Smooth muscle cell (in vitro differentiated cells): ENCODE measurements around the gene DSP. TPM values are rescaled to one million over a fixed set of nuclear protein-coding genes. Genes with fewer than 3 reads are reported as not detected.

Experiments
- DNase-seq: peaks from one replicate; lab custom pipeline; 2025; ENCODE audit not compliant: unreplicated experiment; lab: John Stamatoyannopoulos, UW
- H2AFZ ChIP-seq: fragments of 200-600 bp; sonication (generic); 2 replicates; pipeline ENCODE4 v1.6.0; 2016; ENCODE audit warnings: antibody characterized with exemption, low read depth, mild to moderate bottlenecking
- H3F3A ChIP-seq: fragments of 200-600 bp; sonication (generic); 2 replicates; pipeline ENCODE4 v1.6.0; 2017; ENCODE audit warnings: antibody characterized with exemption, low read depth
- H3K27ac ChIP-seq: fragments of 200-600 bp; sonication (generic); 2 replicates; pipeline ENCODE4 v1.5.1; 2016; ENCODE audit warnings: low read depth, mild to moderate bottlenecking
- H3K27me3 ChIP-seq: fragments of 200-600 bp; sonication (generic); 2 replicates; pipeline ENCODE4 v1.6.1; 2016; ENCODE audit warnings: low read depth, mild to moderate bottlenecking
- H3K36me3 ChIP-seq: fragments of 200-600 bp; sonication (generic); 2 replicates; pipeline ENCODE4 v1.5.1; 2016; ENCODE audit warnings: low read depth
- H3K4me1 ChIP-seq: fragments of 200-600 bp; sonication (generic); 2 replicates; pipeline ENCODE4 v1.5.1; 2016; ENCODE audit warnings: low read depth
- H3K4me2 ChIP-seq: fragments of 200-600 bp; sonication (generic); 2 replicates; pipeline ENCODE4 v1.6.0; 2016; ENCODE audit warnings: mild to moderate bottlenecking
- H3K4me3 ChIP-seq: fragments of 200-600 bp; sonication (generic); 2 replicates; pipeline ENCODE4 v1.5.1; 2016; ENCODE audit warnings: mild to moderate bottlenecking
- H3K79me2 ChIP-seq: fragments of 200-600 bp; sonication (generic); 2 replicates; pipeline ENCODE4 v1.6.0; 2016; ENCODE audit warnings: low read depth, mild to moderate bottlenecking
- H3K9ac ChIP-seq: fragments of 200-600 bp; sonication (generic); 2 replicates; pipeline ENCODE4 v1.6.0; 2016; ENCODE audit warnings: low read depth
- H3K9me3 ChIP-seq: fragments of 200-600 bp; sonication (generic); replicated peaks from 2 replicates; pipeline ENCODE4 v1.5.1; 2016; ENCODE audit warnings: low read depth
- H4K20me1 ChIP-seq: fragments of 200-600 bp; sonication (generic); 2 replicates; pipeline ENCODE4 v1.6.0; 2016; ENCODE audit warnings: low read depth
- CTCF ChIP-seq: fragments of 200-600 bp; sonication (generic); IDR thresholded peaks from 2 replicates; pipeline ENCODE4 v1.5.1; 2017; ENCODE audit warnings: borderline replicate concordance, mild to moderate bottlenecking, antibody characterized with exemption; ENCODE audit not compliant: insufficient read depth, poor library complexity, severe bottlenecking
- WGBS: methylation state at CpG from one replicate; pipeline ENCODE4 v1.1.7; 2016; ENCODE audit warnings: low lambda C conversion rate; 5-methylcytosine and 5-hydroxymethylcytosine counted together
- polyA plus RNA-seq: library from polyadenylated mRNA; unstranded; fragments of >200 nt; fragmentation: Nextera tagmentation; extraction: Ambion mirVana; gene quantifications from 2 replicates; pipeline ENCODE4 v1.2.1, GENCODE V29; 2016
- total RNA-seq: library from RNA; depleted of rRNA; stranded (reverse); fragments of >200 nt; gene quantifications from 2 replicates; pipeline ENCODE4 v1.2.3, GENCODE V29; 2014

The DSP gene
- total and polyA plus RNA-seq, 2 experiments from 2014 or later = 64.1 to 347 TPM

- H3K4me3 ChIP-seq = peak overlapping the region; percentile 93
- TF ChIP-seq CTCF = no peak
- peak overlapping the region; percentile 89 for H3K9ac ChIP-seq
- no peak overlapping the region for H2AFZ ChIP-seq
- H3K36me3 ChIP-seq = no peaks in the 10 kb centered on the region
- H3K27ac ChIP-seq = peak overlapping the region; percentile 87
- H3K4me1 ChIP-seq = peaks cover 46% of the 10 kb centered on the region
- no peak for DNase-seq
- 58% methylated on average over 12 of the region's 12 CpGs for WGBS
- no peaks in the 10 kb centered on the region for H3K9me3 ChIP-seq
- H3F3A ChIP-seq = peaks cover 16% of the 10 kb centered on the region
- peak overlapping the region; percentile 85 for H3K4me2 ChIP-seq
- H4K20me1 ChIP-seq = peaks cover 86% of the 10 kb centered on the region
- no peaks in the 10 kb centered on the region for H3K27me3 ChIP-seq
- peaks cover 85% of the 10 kb centered on the region for H3K79me2 ChIP-seq
Observed at GRCh38 chr6:7545316-7546019, 4.0 kb downstream of the DSP start.

GRCh38 chr6:7546020-7546369, 4.5 kb downstream of the DSP start:
- H3K27me3 ChIP-seq = no peaks in the 10 kb centered on the region
- DNase-seq = no peak
- WGBS = 24% methylated on average over 6 of the region's 6 CpGs
- peaks cover 91% of the 10 kb centered on the region for H4K20me1 ChIP-seq
- peak overlapping the region; percentile 87 for H3K27ac ChIP-seq
- H3K4me2 ChIP-seq = peak overlapping the region; percentile 85
- peak overlapping the region; percentile 93 for H3K4me3 ChIP-seq
- H3K9me3 ChIP-seq = no peaks in the 10 kb centered on the region
- no peaks in the 10 kb centered on the region for H3K36me3 ChIP-seq
- H3K9ac ChIP-seq = peak overlapping the region; percentile 89
- H3K4me1 ChIP-seq = peaks cover 41% of the 10 kb centered on the region
- peaks cover 90% of the 10 kb centered on the region for H3K79me2 ChIP-seq
- no peak for TF ChIP-seq CTCF
- no peak overlapping the region for H2AFZ ChIP-seq
- peaks cover 16% of the 10 kb centered on the region for H3F3A ChIP-seq

- 46% methylated on average over 2 of the region's 2 CpGs for WGBS
- no peak for TF ChIP-seq CTCF
- Histone ChIP-seq H3F3A (peaks cover 16% of the 10 kb centered on the region), H3K27ac (peak overlapping the region; percentile 87), H3K4me1 (peaks cover 41% of the 10 kb centered on the region), H3K79me2 (peaks cover 94% of the 10 kb centered on the region), H3K27me3 (no peaks in the 10 kb centered on the region), H3K9me3 (no peaks in the 10 kb centered on the region), H2AFZ (no peak overlapping the region), H3K4me3 (peak overlapping the region; percentile 93), H4K20me1 (peaks cover 95% of the 10 kb centered on the region), H3K4me2 (peak overlapping the region; percentile 85), H3K36me3 (no peaks in the 10 kb centered on the region), H3K9ac (peak overlapping the region; percentile 8)
- DNase-seq = no peak
Observed at GRCh38 chr6:7546383-7546782, 4.9 kb downstream of the DSP start.

- Histone ChIP-seq H4K20me1 (peaks cover 98% of the 10 kb centered on the region), H3K4me2 (peak overlapping the region; percentile 85), H2AFZ (no peak overlapping the region), H3K9me3 (no peaks in the 10 kb centered on the region), H3K4me1 (peaks cover 41% of the 10 kb centered on the region), H3K79me2 (peaks cover 96% of the 10 kb centered on the region), H3K27me3 (no peaks in the 10 kb centered on the region), H3F3A (peaks cover 15% of the 10 kb centered on the region), H3K9ac (peak overlapping the region; percentile 23), H3K4me3 (peak overlapping the region; percentile 93), H3K27ac (peak overlapping the region; percentile 87), H3K36me3 (no peaks in the 10 kb centered on the region)
- DNase-seq = no peak
- TF ChIP-seq CTCF = no peak
- WGBS = 60% methylated on average over 4 of the region's 4 CpGs
Observed at GRCh38 chr6:7546896-7547295, 5.4 kb downstream of the DSP start.
